CD4-positive, alpha-beta memory T cell (primary cell): ENCODE data around the gene FAF1. TPM values are rescaled to one million over a fixed set of nuclear protein-coding genes. Genes with fewer than 3 reads are reported as not detected.
"Not testable (repeated sequence)": the region's sequence is repeated elsewhere in the genome, so short reads cannot be mapped to it uniquely, and the experiment has no call there.

Experiments used
- CTCF ChIA-PET: fragments of 350-600 bp; sonication (Branson Sonifier 250); formaldehyde crosslinking; loops from one replicate; lab custom pipeline; 2021; ENCODE audit warnings: inconsistent platforms; ENCODE audit not compliant: partially characterized antibody; lab: Charles Lee
- POLR2A ChIA-PET: fragments of 350-600 bp; sonication (Branson Sonifier 250); formaldehyde crosslinking; loops from one replicate; lab custom pipeline; 2021; ENCODE audit not compliant: partially characterized antibody; lab: Charles Lee
- DNase-seq, 5 donors: peaks; one replicate each; pipeline versions ENCODE4 v3.0.0 to v3.0.0-alpha.2; 2020 to 2022; ENCODE audit warnings: mixed read lengths in 1 of 5
- H3K27ac ChIP-seq: one replicate; pipeline ENCODE4 v1.7.0; 2013; ENCODE audit warnings: low read depth, low read length
- H3K27me3 ChIP-seq: 2 replicates; pipeline ENCODE4 v1.7.0; 2013; ENCODE audit warnings: mild to moderate bottlenecking, low read length, moderate library complexity; ENCODE audit not compliant: insufficient read depth
- H3K36me3 ChIP-seq: 2 replicates; pipeline ENCODE4 v1.7.0; 2013; ENCODE audit warnings: mild to moderate bottlenecking, low read length, moderate library complexity; ENCODE audit not compliant: insufficient read depth
- H3K4me1 ChIP-seq: 2 replicates; pipeline ENCODE4 v1.7.0; 2013; ENCODE audit warnings: mild to moderate bottlenecking, low read length, moderate library complexity; ENCODE audit not compliant: insufficient read depth
- H3K4me3 ChIP-seq, 2 donors: one replicate each; pipeline ENCODE4 v1.7.0; 2013; ENCODE audit warnings: low read length in 2 of 2, mild to moderate bottlenecking in 1 of 2
- H3K9me3 ChIP-seq, 2 donors: one replicate each; pipeline ENCODE4 v1.7.0; 2013; ENCODE audit warnings: low read length in 2 of 2, control low read depth in 1 of 2; ENCODE audit not compliant: control insufficient read depth in 1 of 2
- H3K27ac Mint-ChIP-seq, 7 donors: one replicate each; pipeline ENCODE4 v1.8.0; 2020 to 2021; ENCODE audit warnings: mixed read lengths in 7 of 7, mild to moderate bottlenecking in 6 of 7, inconsistent platforms in 3 of 7, moderate library complexity in 3 of 7
- H3K27me3 Mint-ChIP-seq, 2 donors: one replicate each; pipeline ENCODE4 v1.8.0; 2020 to 2021; ENCODE audit warnings: mixed read lengths in 2 of 2
- H3K36me3 Mint-ChIP-seq, 2 donors: one replicate each; pipeline ENCODE4 v1.8.0; 2020 to 2021; ENCODE audit warnings: mixed read lengths in 2 of 2, inconsistent platforms in 1 of 2, mild to moderate bottlenecking in 1 of 2
- H3K4me1 Mint-ChIP-seq, 4 donors: one replicate each; pipeline ENCODE4 v1.8.0; 2020 to 2021; ENCODE audit warnings: mixed read lengths in 4 of 4, mild to moderate bottlenecking in 1 of 4
- H3K4me3 Mint-ChIP-seq, 8 donors: one replicate each; pipeline ENCODE4 v1.8.0; 2020 to 2021; ENCODE audit warnings: mixed read lengths in 8 of 8, mild to moderate bottlenecking in 7 of 8, moderate library complexity in 6 of 8, inconsistent platforms in 3 of 8
- H3K9me3 Mint-ChIP-seq, 8 donors: one replicate each; pipeline ENCODE4 v1.8.0; 2020 to 2021; ENCODE audit warnings: mixed read lengths in 8 of 8, mild to moderate bottlenecking in 5 of 8, inconsistent platforms in 3 of 8, moderate library complexity in 1 of 8
- intact Hi-C: fragments of 100-400 bp; cut with micrococcal nuclease; formaldehyde crosslinking; loops from one replicate; pipeline ENCODE4 v1.15.1; 2023
- polyA plus RNA-seq, 2 donors: library from polyadenylated mRNA; unstranded; fragments of 300-500 nt; fragmentation: Illumina TruSeq; gene quantifications; one replicate each; pipeline ENCODE4 v1.2.3, GENCODE V29; 2021
- total RNA-seq, 2 experiments: library from RNA; stranded (reverse); gene quantifications; one replicate each; pipeline ENCODE4 v1.2.3, GENCODE V29; 2021

The FAF1 gene
- total and polyA plus RNA-seq, 4 experiments from 2014 or later: 36.0 to 60.2 (median 53.9) TPM

GRCh38 chr1:50902419-50902818 lies 57.6 kb downstream of the FAF1 start:
- intact Hi-C loops: no loop called here
- Histone ChIP-seq H3K9me3 (no peaks in the 10 kb centered on the region), H3K4me1 (no peaks in the 10 kb centered on the region), H3K27me3 (no peaks in the 10 kb centered on the region), H3K27ac (no peak overlapping the region), H3K36me3 (no peaks in the 10 kb centered on the region), H3K4me3 (no peak overlapping the region)
- no peaks in the 10 kb centered on the region for H3K36me3 Mint-ChIP-seq
- CTCF ChIA-PET: interaction anchor here (1.0 kb wide), 1 partner anchor 29 kb away, joined by 4 read pairs; no protein-coding TSS in a partner anchor
- peaks cover 16 to 40% (median 34%) of the 10 kb centered on the region in 4 donors for H3K4me1 Mint-ChIP-seq
- no peak for DNase-seq
- H3K27ac Mint-ChIP-seq: no peak overlapping the region
- no peaks in the 10 kb centered on the region for H3K27me3 Mint-ChIP-seq
- H3K9me3 Mint-ChIP-seq: peaks cover 0 to 9% (median 0%) of the 10 kb centered on the region in 8 donors
- POLR2A ChIA-PET: no interaction called here
- no peak overlapping the region for H3K4me3 Mint-ChIP-seq

GRCh38 chr1:50901872-50902271 lies 58.2 kb downstream of the FAF1 start:
- H3K27me3 Mint-ChIP-seq: no peaks in the 10 kb centered on the region
- Histone ChIP-seq H3K27ac (no peak overlapping the region), H3K9me3 (no peaks in the 10 kb centered on the region), H3K36me3 (no peaks in the 10 kb centered on the region), H3K27me3 (no peaks in the 10 kb centered on the region), H3K4me3 (no peak overlapping the region), H3K4me1 (no peaks in the 10 kb centered on the region)
- intact Hi-C loops: no loop called here
- peaks cover 16 to 41% (median 31%) of the 10 kb centered on the region in 4 donors for H3K4me1 Mint-ChIP-seq
- DNase-seq: no peak
- H3K27ac Mint-ChIP-seq: no peak overlapping the region
- no peaks in the 10 kb centered on the region for H3K36me3 Mint-ChIP-seq
- CTCF ChIA-PET: no interaction called here
- POLR2A ChIA-PET: no interaction called here
- H3K9me3 Mint-ChIP-seq: peaks cover 0 to 9% (median 0%) of the 10 kb centered on the region in 8 donors
- no peak overlapping the region for H3K4me3 Mint-ChIP-seq

- Mint-ChIP-seq H3K4me1 (peaks cover 17 to 27% (median 26%) of the 10 kb centered on the region in 4 donors), H3K9me3 (peaks cover 0 to 2% (median 0%) of the 10 kb centered on the region in 8 donors), H3K4me3 (no peak overlapping the region), H3K27ac (peak overlapping the region in 3 of 7 donors; percentile 2 to 41 (median 27)), H3K36me3 (no peaks in the 10 kb centered on the region), H3K27me3 (no peaks in the 10 kb centered on the region)
- H3K27ac ChIP-seq: no peak overlapping the region
- H3K9me3 ChIP-seq: no peaks in the 10 kb centered on the region
- no peaks in the 10 kb centered on the region for H3K27me3 ChIP-seq
- POLR2A ChIA-PET: no interaction called here
- no peaks in the 10 kb centered on the region for H3K36me3 ChIP-seq
- H3K4me1 ChIP-seq: no peaks in the 10 kb centered on the region
- CTCF ChIA-PET: no interaction called here
- H3K4me3 ChIP-seq: no peak overlapping the region
- DNase-seq: no peak
- intact Hi-C loops: no loop called here
Observed at GRCh38 chr1:50898773-50899172, 61.3 kb downstream of the FAF1 start.

- Mint-ChIP-seq H3K9me3 (peaks cover 0 to 4% (median 0%) of the 10 kb centered on the region in 8 donors), H3K36me3 (peaks cover 0 to 13% of the 10 kb centered on the region in 2 donors), H3K27ac (peak overlapping the region in 1 of 7 donors; percentile 12), H3K27me3 (no peaks in the 10 kb centered on the region), H3K4me1 (peaks cover 11 to 29% (median 26%) of the 10 kb centered on the region in 4 donors), H3K4me3 (no peak overlapping the region)
- H3K36me3 ChIP-seq: no peaks in the 10 kb centered on the region
- H3K4me3 ChIP-seq: no peak overlapping the region
- CTCF ChIA-PET: no interaction called here
- no peak overlapping the region for H3K27ac ChIP-seq
- intact Hi-C loops: no loop called here
- no peaks in the 10 kb centered on the region for H3K9me3 ChIP-seq
- POLR2A ChIA-PET: no interaction called here
- H3K27me3 ChIP-seq: no peaks in the 10 kb centered on the region
- H3K4me1 ChIP-seq: no peaks in the 10 kb centered on the region
- no peak for DNase-seq
Observed at GRCh38 chr1:50894340-50894739, 65.7 kb downstream of the FAF1 start.

GRCh38 chr1:50893466-50893865 lies 66.6 kb downstream of the FAF1 start:
- Mint-ChIP-seq H3K4me1 (peaks cover 8 to 23% (median 21%) of the 10 kb centered on the region in 4 donors), H3K27ac (no peak overlapping the region), H3K27me3 (no peaks in the 10 kb centered on the region), H3K4me3 (no peak overlapping the region), H3K9me3 (peaks cover 0 to 4% (median 0%) of the 10 kb centered on the region in 8 donors), H3K36me3 (peaks cover 0 to 13% of the 10 kb centered on the region in 2 donors)
- H3K27ac ChIP-seq: no peak overlapping the region
- DNase-seq: no peak
- POLR2A ChIA-PET: no interaction called here
- no peaks in the 10 kb centered on the region for H3K36me3 ChIP-seq
- CTCF ChIA-PET: no interaction called here
- H3K27me3 ChIP-seq: no peaks in the 10 kb centered on the region
- intact Hi-C loops: no loop called here
- H3K9me3 ChIP-seq: no peaks in the 10 kb centered on the region
- H3K4me3 ChIP-seq: no peak overlapping the region
- H3K4me1 ChIP-seq: no peaks in the 10 kb centered on the region

GRCh38 chr1:50887555-50887954 lies 72.5 kb downstream of the FAF1 start:
- H3K4me1 Mint-ChIP-seq: peaks cover 7 to 25% (median 12%) of the 10 kb centered on the region in 4 donors
- H3K4me1 ChIP-seq, H3K27me3 Mint-ChIP-seq, DNase-seq, CTCF ChIA-PET, H3K36me3 ChIP-seq, H3K36me3 Mint-ChIP-seq, intact Hi-C loops, H3K27ac Mint-ChIP-seq, H3K4me3 Mint-ChIP-seq, H3K4me3 ChIP-seq, H3K27ac ChIP-seq, H3K9me3 ChIP-seq, POLR2A ChIA-PET, H3K27me3 ChIP-seq, H3K9me3 Mint-ChIP-seq: not testable (repeated sequence)

- peaks cover 20 to 30% (median 27%) of the 10 kb centered on the region in 4 donors for H3K4me1 Mint-ChIP-seq
- ChIA-PET CTCF (interaction anchor here (1.7 kb wide), 1 partner anchor 10 kb away, joined by 4 read pairs; no protein-coding TSS in a partner anchor), POLR2A (no interaction called here)
- Histone ChIP-seq H3K4me3 (no peak overlapping the region), H3K27me3 (no peaks in the 10 kb centered on the region), H3K36me3 (no peaks in the 10 kb centered on the region), H3K27ac (no peak overlapping the region), H3K9me3 (no peaks in the 10 kb centered on the region), H3K4me1 (no peaks in the 10 kb centered on the region)
- H3K9me3 Mint-ChIP-seq: peaks cover 0 to 1% (median 0%) of the 10 kb centered on the region in 8 donors
- no peak overlapping the region for H3K4me3 Mint-ChIP-seq
- H3K36me3 Mint-ChIP-seq: peaks cover 0 to 4% of the 10 kb centered on the region in 2 donors
- no peak for DNase-seq
- intact Hi-C loops: no loop called here
- H3K27ac Mint-ChIP-seq: no peak overlapping the region
- H3K27me3 Mint-ChIP-seq: no peaks in the 10 kb centered on the region
Observed at GRCh38 chr1:50880373-50880772, 79.7 kb downstream of the FAF1 start.
